ENCODE measurements around the gene NCCRP1.

The NCCRP1 gene

GRCh38 chr19:39156326-39157230 lies 40.2 kb upstream of the NCCRP1 start:
- Histone ChIP-seq H3K4me1 (ENCODE audit: control insufficient read depth, low read length) (no peaks in the 10 kb centered on the region), H4K20me1 (ENCODE audit: control insufficient read depth, insufficient read depth, low read depth, low read length) (no peaks in the 10 kb centered on the region), H3K4me3 (ENCODE audit: low read length) (no peak overlapping the region), H3K27me3 (ENCODE audit: control insufficient read depth, low read length) (no peaks in the 10 kb centered on the region), H3K79me2 (ENCODE audit: control insufficient read depth, low read length) (0 out of 2 replicates have a peak, but pooled peaks cover 5% of the 10 kb centered on the region), H3K4me2 (ENCODE audit: low read length) (no peak overlapping the region), H3K36me3 (ENCODE audit: control insufficient read depth, low read length) (no peaks in the 10 kb centered on the region), H3F3A (ENCODE audit: control insufficient read depth, insufficient read depth) (no peaks in the 10 kb centered on the region), H3K9me3 (ENCODE audit: control insufficient read depth, insufficient read depth, low read length) (no peaks in the 10 kb centered on the region), H3K27ac (ENCODE audit: low read depth, low read length) (no peak overlapping the region), H3K9me2 (replicated peaks; ENCODE audit: control insufficient read depth, low read length) (no peaks in the 10 kb centered on the region)
- no peak for TF ChIP-seq EZH2phosphoT487 (IDR thresholded peaks at IDR 0.05; ENCODE audit: borderline replicate concordance, low read length)
- TF ChIP-seq CTCF (IDR thresholded peaks at IDR 0.05; ENCODE audit: low read depth, low read length, poor library complexity, severe bottlenecking): no peak

GRCh38 chr19:39157275-39157996 lies 39.3 kb upstream of the NCCRP1 start:
- H3K27me3 ChIP-seq (ENCODE audit: control insufficient read depth, low read length): no peaks in the 10 kb centered on the region
- H3K9me3 ChIP-seq (ENCODE audit: control insufficient read depth, insufficient read depth, low read length): no peaks in the 10 kb centered on the region
- no peaks in the 10 kb centered on the region for H3K36me3 ChIP-seq (ENCODE audit: control insufficient read depth, low read length)
- H3K4me1 ChIP-seq (ENCODE audit: control insufficient read depth, low read length): no peaks in the 10 kb centered on the region
- no peak overlapping the region for H3K4me2 ChIP-seq (ENCODE audit: low read length)
- H3K79me2 ChIP-seq (ENCODE audit: control insufficient read depth, low read length): 0 out of 2 replicates have a peak, but pooled peaks cover 5% of the 10 kb centered on the region
- H3K9me2 ChIP-seq (replicated peaks; ENCODE audit: control insufficient read depth, low read length): no peaks in the 10 kb centered on the region
- TF ChIP-seq EZH2phosphoT487 (IDR thresholded peaks at IDR 0.05; ENCODE audit: borderline replicate concordance, low read length) (no peak), CTCF (IDR thresholded peaks at IDR 0.05; ENCODE audit: low read depth, low read length, poor library complexity, severe bottlenecking) (no peak)
- H4K20me1 ChIP-seq (ENCODE audit: control insufficient read depth, insufficient read depth, low read depth, low read length): no peaks in the 10 kb centered on the region
- no peak overlapping the region for H3K27ac ChIP-seq (ENCODE audit: low read depth, low read length)
- H3K4me3 ChIP-seq (ENCODE audit: low read length): no peak overlapping the region
- no peaks in the 10 kb centered on the region for H3F3A ChIP-seq (ENCODE audit: control insufficient read depth, insufficient read depth)

GRCh38 chr19:39157997-39158389 lies 38.8 kb upstream of the NCCRP1 start:
- Histone ChIP-seq H3K9me3 (ENCODE audit: control insufficient read depth, insufficient read depth, low read length) (no peaks in the 10 kb centered on the region), H4K20me1 (ENCODE audit: control insufficient read depth, insufficient read depth, low read depth, low read length) (no peaks in the 10 kb centered on the region), H3F3A (ENCODE audit: control insufficient read depth, insufficient read depth) (no peaks in the 10 kb centered on the region), H3K79me2 (ENCODE audit: control insufficient read depth, low read length) (0 out of 2 replicates have a peak, but pooled peaks cover 5% of the 10 kb centered on the region), H3K4me3 (ENCODE audit: low read length) (no peak overlapping the region), H3K27ac (ENCODE audit: low read depth, low read length) (no peak overlapping the region), H3K27me3 (ENCODE audit: control insufficient read depth, low read length) (no peaks in the 10 kb centered on the region), H3K9me2 (replicated peaks; ENCODE audit: control insufficient read depth, low read length) (no peaks in the 10 kb centered on the region), H3K4me1 (ENCODE audit: control insufficient read depth, low read length) (no peaks in the 10 kb centered on the region), H3K36me3 (ENCODE audit: control insufficient read depth, low read length) (no peaks in the 10 kb centered on the region), H3K4me2 (ENCODE audit: low read length) (no peak overlapping the region)
- TF ChIP-seq EZH2phosphoT487 (IDR thresholded peaks at IDR 0.05; ENCODE audit: borderline replicate concordance, low read length) (no peak), CTCF (IDR thresholded peaks at IDR 0.05; ENCODE audit: low read depth, low read length, poor library complexity, severe bottlenecking) (no peak)
